GM18909 (cell line): ENCODE data around the gene CDC73.
"Not testable (repeated sequence)": the region's sequence is repeated elsewhere in the genome, so short reads cannot be mapped to it uniquely, and the experiment has no call there.

Source experiments
- ATAC-seq: cut with Tn5 transposase; IDR thresholded peaks from one replicate; pipeline ENCODE4 v1.9.1; 2021; ENCODE audit warnings: mild to moderate bottlenecking; ENCODE audit not compliant: unreplicated experiment, poor library complexity

CDC73 gene

GRCh38 chr1:193157360-193157759 is 35.5 kb downstream of the CDC73 start:
- ATAC-seq = no peak

DNA sequence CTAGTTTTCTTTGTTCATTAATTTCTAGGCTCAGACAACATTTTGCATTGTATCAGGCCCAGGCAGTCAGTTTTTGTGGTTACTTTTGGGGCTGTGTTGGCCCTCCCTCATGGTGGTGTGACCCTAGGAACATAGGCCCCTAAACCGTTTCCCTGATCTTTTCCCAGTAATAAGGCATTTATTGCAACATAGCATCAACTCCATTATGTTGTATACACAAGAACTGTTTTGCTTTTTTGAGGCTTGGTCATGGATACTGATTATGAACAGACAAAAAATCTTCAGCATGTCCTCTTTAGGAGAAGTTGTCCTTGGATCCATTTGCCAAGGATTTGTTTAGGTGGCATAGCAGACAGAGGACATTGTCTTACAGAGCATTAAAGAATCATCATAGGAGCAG is 54.3 kb downstream of the CDC73 start:
- ATAC-seq = no peak

- no peak for ATAC-seq
Observed at GRCh38 chr1:193176788-193177187, 55.0 kb downstream of the CDC73 start.

GRCh38 chr1:193179094-193179493 is 57.3 kb downstream of the CDC73 start:
- no peak for ATAC-seq

GRCh38 chr1:193181536-193181935 is 59.7 kb downstream of the CDC73 start:
- no peak for ATAC-seq

DNA sequence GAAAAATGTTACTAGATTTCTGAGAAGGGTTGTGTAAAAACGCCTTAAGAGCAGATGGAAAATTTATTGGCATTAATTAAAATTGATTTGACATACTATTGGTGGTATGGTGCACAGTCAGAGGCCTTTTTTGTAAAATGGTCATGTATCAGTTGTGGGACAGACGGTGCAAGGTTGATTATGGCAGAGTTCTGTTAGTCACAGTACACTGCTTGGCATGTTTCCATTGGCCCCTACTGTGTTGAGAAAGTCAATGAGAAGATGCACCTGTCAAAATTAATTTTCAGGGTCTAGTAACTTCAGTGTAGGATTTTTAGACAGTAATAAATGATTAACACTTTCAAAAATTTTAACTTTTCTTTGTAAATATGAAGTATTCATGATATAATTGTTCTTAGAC is 60.2 kb downstream of the CDC73 start:
- peak; percentile 49 for ATAC-seq

DNA sequence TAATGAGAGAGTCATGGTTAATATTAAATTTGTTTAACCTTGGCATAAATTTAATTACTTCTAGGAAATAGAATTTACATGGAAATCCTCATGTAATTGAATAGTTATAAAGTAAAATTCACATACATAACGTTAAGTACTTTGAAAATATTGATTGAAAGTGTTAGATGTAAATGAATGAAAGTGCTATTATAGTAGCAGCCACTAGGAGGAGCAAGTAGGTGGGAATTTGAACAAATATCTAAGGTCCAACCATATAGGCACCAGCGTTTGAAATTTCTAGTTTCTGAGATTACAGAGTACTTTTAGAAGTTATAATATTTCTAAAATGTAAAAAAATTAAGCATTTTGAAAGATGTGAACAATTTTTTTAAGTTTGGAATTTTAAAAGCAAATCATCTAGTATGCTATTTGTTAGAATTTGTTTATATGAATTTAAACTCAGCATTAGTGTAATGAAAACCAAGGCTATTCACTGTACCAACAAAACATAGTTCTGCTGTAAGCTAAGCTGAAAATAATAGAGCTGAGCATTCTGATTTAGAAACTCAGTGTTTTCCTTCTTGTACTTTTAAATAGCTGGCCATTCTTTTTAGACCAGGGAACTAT is 61.3 kb downstream of the CDC73 start:
- ATAC-seq = peak; percentile 79

GRCh38 chr1:193184776-193185175 is 62.9 kb downstream of the CDC73 start:
- ATAC-seq = no peak

DNA sequence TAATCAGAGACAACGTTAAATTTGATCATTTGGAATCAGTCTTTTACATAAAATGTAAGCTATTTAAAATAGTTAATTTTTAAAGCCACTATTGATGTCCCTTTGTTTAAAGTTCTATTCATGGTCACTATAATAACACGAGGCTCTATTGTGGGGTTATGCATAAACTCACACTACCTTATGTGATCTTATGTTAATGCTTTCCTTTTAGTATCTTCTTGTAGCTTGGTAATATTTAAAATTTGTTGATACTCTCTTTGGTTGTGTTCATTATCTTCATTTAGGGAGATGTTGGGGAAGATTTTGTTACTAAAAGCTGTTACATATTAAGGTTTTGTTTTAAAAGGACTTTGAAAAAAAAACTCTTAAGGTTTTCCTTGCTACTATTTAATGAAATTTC is 63.4 kb downstream of the CDC73 start:
- ATAC-seq = no peak

DNA sequence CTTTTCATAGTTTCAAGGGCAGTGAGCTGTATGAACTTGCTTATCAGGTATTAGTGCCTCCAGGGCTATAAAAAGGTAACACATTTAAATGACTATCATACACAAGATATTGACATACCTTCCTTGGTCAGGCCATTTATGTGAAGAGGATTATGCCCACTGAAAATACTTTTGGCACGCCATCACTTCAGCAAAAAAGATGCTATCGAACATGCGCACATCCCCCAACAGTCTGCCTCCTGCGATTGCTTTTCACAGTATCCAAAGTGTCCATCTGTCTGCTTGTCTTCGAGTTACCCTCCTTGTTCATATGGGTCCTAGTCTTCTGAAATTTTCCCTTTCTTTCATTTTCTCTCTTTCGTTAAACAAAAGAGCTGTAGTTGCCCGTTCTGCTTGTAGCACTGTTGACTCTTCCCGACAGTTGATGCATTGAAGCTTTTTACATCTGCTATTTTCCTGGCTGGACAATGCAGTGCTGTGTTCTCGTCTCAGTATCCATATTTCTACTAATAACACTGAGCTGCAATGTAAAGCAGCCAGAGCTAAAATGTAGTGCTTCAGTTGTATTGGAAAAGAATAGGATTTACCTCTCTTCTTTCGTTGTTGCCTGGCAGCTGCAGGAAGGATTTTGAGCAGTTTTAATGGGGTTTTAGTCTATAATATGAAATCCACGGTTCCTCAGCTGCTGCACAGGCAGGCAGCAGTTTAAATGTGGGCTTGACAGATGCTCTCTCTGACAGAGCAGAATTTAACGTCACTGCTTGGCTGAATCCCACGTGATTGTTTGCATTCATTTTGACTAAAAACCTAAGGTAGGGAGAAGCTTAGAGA is 64.3 kb downstream of the CDC73 start, which contains the start of gene B3GALT2:
Gene B3GALT2 (minus strand): TSS at position 713 of the 831 bp plus-strand sequence. CDS start 5,051 bp downstream, outside the sequence.
- ATAC-seq = no peak

DNA sequence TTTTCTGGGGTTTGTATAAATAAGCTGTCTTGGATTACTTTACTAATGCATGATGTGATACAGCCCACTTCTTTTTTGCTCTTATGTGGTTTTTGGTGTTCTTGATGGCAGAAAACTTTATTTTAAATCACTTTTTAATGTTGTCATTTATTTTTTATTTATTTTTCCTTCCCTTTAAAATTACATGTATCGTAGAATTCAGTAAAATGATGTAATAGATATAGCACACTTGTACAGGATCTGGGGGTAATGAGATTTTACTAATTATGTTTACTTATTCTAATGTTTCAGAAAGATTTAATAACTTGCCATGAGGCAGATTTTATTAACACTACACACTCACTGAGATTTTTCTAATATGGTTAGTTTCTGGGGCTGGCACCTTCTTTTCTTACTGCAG is 65.3 kb downstream of the CDC73 start:
- ATAC-seq = no peak

DNA sequence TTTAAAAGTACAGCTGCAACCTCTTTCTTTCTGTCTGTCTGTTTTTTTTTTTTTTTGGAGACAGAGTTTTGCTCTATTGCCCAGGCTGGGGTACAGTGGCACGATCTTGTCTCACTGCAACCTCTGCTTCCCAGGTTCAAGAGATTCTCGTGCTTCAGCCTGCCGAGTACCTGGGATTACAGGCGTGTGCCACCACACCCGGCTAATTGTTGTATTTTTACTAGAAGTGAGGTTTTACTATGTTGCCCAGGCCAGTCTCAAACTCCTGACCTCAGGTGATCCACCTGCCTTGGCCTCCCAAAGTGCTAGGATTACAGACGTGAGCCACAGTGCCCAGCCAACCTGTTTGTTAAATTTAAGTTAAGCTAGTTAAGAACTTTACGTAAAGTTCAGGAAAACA is 67.1 kb downstream of the CDC73 start:
- ATAC-seq = not testable (repeated sequence)

- no peak for ATAC-seq
Observed at GRCh38 chr1:193189442-193190095, 67.7 kb downstream of the CDC73 start.

DNA sequence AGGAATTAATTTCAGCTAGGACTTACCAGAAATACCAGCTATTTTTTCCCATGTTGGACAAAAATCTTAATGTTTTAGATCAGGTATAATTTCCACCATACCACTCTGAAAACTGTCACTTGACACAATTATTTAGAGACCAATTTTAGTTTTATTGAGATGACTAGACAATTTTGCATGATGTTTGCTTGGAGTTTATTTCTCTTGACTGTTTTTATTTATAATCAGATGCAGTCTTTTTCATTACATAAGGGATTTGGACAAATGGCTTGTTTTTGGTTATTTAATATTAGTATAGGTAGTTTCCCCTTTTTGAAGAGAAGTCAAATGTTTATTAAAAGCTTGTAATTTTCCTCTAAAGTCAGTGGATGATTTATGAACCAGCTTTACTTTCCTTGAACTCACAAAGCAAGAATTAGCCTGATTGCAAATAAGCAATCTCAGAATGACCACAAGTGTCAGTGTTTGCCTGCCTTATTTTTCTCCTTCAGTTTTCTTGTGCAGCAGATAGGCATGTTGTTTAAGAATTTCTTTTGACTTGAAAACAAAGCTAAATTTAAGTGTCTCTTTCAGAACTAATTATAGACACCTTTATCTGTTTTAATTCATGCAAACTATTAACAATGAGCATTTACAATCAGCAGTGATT is 68.4 kb downstream of the CDC73 start:
- ATAC-seq = peak; percentile 44

DNA sequence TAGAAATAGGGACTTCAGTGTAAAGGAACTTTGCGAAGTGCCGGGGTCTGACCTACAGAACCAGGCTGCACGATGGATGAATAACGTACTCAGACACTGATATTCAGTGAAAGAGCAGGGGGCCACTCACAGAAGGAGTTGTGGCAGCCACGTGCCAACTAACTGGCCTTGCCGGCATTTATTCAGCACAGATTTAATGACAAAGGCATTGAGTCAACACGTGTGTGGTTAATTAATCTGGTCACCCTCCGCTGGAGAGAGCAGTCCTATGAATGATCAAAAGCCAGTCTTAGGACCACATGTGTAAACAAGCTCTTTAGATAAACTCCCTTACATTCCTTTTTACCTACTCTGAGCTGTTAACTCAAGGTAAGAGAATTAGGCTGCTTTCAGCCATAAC is 70.8 kb downstream of the CDC73 start:
- ATAC-seq = no peak

DNA sequence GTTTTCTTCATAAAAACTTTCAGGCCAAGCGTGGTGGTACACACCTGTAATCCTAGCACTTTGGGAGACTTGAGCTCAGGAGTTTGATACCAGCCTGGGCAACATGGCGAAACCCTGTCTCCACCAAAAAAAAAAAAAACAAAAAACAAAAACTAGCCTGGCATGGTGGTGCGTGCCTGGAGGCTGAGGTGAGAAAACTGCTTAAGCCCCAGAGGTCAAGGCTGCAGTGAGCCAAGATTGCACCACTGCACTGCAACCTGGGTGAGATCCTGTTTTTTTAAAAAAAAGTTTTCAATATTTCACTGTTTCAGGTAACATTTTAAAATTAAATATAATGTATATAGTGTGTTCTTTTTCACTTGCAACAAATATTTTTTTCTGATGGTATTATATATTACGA is 78.1 kb downstream of the CDC73 start:
- no peak for ATAC-seq

- no peak for ATAC-seq
Observed at GRCh38 chr1:193201021-193201420, 79.2 kb downstream of the CDC73 start.

- ATAC-seq = no peak
Observed at GRCh38 chr1:193210996-193211395, 89.2 kb downstream of the CDC73 start.

GRCh38 chr1:193211539-193211938 is 89.7 kb downstream of the CDC73 start:
- peak; percentile 88 for ATAC-seq

DNA sequence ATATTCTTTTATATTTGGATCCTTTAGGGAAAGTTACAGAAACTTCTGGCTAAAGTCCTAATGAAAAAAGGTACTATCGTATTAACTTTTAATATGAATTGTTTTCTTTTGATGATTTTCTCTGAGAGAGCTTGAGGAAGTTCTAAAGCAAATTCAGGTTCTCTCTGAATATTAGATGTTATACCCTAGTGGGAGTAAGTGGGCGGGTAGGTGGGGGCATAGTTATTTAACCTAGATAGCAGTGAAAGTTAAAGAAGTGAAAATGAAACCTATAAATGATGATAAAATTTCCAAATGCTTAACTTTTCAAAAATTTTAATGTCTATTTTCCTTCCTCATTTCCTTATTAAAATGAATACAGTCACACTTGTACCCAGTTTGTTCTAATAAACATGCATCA is 90.8 kb downstream of the CDC73 start:
- no peak for ATAC-seq

DNA sequence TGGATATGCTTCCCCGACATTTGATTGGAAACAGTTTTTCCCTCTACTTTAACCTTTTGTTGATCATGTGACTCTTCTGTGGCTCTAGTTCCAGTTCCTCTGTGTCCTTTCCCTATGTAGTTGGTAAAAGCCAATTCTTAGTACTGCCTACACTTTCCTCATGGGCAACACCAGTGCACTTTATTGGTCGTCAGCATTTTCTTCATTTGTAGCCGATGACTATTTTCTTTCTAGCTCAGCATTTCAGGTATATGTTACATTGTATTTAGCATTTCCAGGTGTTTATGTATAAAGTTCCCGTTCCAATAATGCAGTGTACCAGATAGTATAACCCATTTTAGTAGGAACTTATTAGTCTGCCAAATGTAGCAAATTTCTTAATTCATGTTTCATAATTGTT is 92.2 kb downstream of the CDC73 start:
- no peak for ATAC-seq
